GM18505 (cell line): ENCODE results near the gene CEBPB.
"Not testable (repeated sequence)": the region's sequence is repeated elsewhere in the genome, so short reads cannot be mapped to it uniquely, and the experiment has no call there.

Experiments
- ATAC-seq: cut with Tn5 transposase; IDR thresholded peaks from one replicate; pipeline ENCODE4 v1.9.1; 2021; ENCODE audit not compliant: unreplicated experiment
- POLR2A ChIP-seq: IDR thresholded peaks from 4 replicates; pipeline ENCODE4 v1.6.1; 2011; ENCODE audit warnings: borderline replicate concordance; ENCODE audit not compliant: insufficient read depth, insufficient read length; ENCODE audit errors: extremely low read depth

CEBPB gene

DNA sequence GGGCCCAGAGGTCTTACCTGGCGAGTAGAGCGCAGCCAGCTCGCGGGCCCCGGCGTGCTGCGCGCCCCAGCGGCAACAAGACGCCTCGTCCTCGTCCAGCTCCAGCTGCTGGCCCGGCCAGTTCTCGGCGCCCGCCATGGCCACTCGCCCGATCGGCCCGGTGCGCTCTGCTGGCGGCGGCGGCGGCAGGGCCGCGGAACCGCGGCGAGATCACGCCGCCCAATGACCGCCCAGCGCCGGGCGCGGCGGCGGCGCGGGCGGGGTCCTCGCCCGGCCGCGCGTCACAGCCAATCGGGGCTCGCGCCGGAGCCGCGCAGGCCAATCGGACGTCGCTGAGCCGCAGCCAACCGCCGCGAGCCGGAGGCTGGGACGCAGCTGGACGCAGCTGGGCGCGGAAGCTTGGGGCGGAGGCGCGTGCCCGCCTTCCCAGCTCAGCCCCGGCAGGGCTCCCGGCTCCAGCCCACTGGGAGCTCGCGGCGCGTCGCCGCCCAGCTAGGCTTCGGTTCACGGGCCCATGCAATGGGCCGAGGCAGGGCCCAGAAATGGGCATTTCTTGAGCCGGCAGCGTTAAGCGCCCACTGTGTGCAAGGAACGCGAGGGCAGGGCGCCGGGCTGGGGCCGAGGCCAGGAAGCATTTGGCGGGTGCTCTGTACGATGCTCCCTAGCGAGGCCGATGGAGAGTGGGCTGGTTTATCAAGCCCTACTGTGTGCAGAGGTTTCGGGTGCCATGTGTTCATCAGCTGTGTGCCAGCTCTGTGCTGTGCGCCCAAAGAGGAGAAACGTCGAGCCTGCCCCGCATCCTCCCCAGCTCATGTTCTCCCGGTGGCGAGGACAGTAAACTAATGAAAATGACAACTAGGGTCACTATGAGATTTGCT lies 36.9 kb upstream of the CEBPB start, which contains the start of gene PEDS1:
PEDS1 (minus strand) TSS at position 224 of the 878 bp plus-strand sequence; CDS start at position 138, 86 bp downstream.
- ATAC-seq = peak; percentile 90

DNA sequence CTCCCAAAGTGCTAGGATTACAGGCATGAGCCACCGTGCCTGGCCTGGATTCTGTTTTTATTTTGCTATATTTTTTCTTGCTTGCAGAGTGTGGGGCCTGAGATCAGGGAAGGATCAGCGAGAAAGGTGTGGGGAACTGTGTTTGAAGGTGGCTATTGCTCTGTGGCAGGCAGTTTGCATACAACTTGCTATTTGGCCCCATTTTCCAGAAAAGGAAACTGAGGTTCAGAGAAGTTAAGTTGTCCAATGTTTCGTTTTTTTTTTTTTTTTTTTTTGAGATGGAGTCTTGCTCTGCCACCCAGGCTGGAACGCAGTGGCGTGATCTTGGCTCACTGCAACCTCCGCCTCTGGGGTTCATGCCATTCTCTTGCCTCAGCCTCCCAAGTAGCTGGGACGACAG lies 29.1 kb upstream of the CEBPB start:
- not testable (repeated sequence) for ATAC-seq

More for the DNA sequence above, 36.9 kb upstream of the CEBPB start, which contains the start of gene PEDS1:
- peak; percentile 89 for TF ChIP-seq POLR2A

DNA sequence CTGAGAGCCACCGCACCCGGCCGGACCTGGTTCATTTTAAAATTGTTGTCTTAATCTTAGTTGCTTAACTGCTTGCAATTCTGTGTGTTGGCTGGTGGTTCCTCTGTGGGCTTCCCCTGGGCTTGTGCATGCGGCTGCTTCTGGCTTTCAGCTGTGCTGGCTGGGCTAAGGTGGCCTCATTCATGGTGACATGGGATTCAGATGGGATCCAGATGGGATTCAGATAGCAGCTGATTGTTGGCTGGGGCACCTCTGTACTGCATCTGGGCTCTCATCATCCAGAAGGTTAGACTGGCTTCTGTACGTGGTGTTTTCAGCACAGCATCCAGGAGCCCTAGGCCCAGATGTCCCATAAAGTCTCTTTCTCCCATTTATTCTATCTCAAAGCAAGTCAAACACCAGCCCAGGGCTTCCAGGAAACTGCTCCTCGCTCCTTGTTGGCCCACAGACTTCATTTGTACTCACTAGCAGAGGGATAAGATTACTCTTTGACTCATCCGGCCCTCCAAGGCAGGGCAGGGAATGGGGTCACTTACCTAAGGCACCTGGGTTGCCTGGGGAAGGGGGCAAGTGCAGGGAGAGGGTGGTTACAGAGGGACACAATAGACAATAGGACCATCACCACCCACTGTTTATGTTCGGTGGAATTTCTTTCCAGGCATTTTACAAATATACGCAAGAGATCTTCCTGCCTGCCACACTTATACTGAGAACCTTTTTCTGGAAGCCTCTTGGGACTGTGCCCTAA lies 26.9 kb upstream of the CEBPB start:
- no peak for TF ChIP-seq POLR2A
- no peak for ATAC-seq

DNA sequence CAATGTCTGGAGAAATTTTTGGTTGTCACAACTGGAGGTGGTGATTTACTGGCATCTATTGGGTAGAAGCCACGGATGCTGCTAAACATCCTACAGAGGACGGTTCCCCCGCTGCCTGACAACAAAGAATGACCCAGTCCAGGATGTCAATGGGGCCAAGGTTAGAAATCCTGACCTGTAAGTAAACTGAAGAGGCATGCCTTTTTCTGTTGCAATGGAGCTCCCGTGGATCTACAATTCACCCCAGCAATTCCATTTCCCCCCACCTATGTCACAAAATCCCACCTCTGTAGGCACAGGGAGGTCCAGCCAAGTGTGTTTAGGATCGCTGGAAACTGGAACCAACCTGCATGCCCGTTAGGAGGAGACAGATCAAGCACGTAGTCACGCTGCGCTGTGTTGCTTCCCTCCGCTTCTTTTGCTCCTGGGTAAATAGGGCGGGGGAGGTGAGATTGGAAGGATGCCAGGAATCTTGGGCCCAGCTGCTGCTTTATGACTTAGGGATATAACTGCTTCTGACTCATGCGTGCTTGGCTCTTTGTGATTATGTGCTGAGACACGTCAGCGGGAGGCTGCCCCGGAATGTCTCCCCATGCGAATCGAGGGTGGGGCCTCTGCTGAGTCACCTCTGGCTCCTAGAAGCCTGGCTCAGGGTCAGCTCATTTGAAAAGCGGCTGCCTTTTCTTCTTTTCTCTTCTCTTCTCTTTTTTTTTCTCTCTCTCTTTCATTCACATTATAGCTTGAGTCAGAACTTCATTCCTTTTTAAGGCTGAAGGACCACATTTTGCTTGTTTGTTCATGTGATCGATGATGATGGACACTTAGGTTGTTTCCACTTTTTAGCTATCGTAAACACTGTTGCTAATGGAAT lies 24.7 kb upstream of the CEBPB start:
- peak; percentile 61 for TF ChIP-seq POLR2A
- ATAC-seq = peak; percentile 92

DNA sequence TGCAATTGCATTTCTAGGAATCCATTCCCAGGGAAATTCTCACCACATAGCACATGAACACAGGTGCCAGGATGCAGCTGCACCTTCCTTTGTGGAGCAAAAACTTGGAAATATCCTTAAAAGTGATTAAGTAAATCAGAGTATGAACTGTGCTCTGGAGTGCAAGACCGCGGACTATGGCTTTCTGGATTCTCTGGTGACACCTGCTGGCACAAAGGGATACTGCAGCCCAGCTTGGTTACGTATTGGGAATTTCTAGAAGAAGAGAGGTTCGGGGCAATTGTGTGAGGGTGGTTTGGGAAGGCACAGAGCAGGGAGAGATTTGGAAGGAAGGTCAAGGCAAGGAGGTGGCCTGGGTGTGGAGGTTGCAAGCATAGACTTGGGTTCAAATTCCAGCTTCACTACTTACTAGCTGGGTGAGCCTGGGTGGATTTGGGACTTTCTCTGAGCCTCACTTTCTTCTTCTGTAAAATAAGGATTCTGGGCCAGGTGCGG lies 21.3 kb upstream of the CEBPB start:
- no peak for TF ChIP-seq POLR2A
- ATAC-seq = no peak

DNA sequence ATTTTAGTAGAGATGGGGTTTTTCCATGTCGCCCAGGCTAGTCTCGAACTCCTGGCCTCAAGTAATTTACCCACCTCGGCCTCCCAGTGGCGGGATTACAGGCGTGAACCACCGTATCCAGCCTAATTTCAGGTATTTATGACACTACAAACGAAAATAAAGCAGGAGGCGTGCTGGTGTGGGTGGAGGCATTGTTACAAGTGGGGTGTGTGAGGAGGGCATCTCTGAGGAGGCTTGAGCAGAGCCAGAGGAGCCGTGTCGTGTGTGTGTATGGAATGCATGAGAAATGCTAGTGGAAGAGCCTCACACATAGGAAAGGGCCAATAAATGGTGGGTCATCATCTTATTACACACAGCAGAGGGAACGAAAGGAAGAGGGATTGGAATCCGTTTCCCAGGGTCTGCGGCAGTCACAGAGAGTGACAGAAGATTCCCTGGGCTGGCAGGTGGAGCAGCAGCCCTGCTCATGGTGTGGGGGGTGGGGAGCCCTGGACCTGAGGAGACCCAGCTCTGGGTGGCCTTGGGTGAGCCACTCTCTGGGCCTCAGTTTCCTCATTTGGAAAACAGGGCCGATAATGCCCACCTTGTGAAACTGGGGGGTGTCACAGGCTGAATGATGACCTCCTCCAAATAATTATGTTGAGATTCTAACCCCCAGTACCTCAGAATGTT lies 19.9 kb upstream of the CEBPB start:
- no peak for TF ChIP-seq POLR2A
- no peak for ATAC-seq

DNA sequence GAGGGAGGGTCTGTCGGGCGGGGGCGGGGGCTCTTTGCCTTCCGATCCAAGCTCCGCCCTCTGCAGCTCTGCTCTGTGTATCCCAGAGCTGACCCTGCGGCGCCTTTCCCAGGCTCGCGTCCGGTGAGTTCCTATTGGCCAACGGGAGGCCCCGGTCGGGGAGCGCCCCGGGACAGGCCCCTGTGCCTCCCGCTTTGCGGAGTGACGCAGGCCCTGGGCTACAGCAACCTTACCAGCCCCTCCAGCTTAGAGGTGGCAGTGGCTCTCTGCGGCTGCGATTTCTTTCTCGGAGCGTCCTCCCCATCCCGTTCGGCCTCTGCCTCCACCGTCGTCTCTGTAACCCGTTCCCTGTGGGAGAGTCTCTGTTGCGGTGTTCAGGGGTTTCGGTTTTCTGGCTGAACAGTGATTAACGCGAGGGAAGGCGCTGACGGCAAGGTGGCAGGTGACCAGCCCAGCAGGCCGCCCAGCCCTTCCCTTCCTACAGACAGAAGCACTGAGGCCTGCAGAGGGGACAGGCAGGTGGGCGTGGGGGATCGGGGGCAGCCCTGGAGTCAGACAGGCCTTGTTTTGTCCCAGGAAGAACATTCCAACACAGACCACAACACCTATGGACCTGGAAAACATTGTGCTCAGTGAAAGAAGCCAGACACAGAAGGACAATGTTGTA lies 18.1 kb upstream of the CEBPB start:
- ATAC-seq = no peak

DNA sequence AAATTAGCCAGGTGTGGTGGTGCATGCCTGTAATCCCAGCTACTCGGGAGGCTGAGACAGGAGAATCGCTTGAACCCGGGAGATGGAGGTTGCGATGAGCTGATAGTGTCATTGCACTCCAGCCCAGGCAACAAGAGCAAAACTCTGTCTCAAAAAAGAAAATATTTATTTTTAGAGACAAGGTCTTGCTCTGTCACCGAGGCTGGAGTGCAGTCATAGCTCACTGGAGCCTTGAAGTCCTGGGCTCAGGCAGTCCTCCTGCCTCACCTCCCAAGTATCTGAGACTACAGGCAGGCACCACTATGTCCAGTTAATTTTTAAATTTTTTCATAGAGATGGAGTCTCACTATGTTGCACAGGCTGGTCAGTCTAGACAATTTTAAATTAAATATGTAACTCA lies 16.2 kb upstream of the CEBPB start:
- no peak for TF ChIP-seq POLR2A
- ATAC-seq = no peak

More for the DNA sequence above, 18.1 kb upstream of the CEBPB start:
- no peak for TF ChIP-seq POLR2A

DNA sequence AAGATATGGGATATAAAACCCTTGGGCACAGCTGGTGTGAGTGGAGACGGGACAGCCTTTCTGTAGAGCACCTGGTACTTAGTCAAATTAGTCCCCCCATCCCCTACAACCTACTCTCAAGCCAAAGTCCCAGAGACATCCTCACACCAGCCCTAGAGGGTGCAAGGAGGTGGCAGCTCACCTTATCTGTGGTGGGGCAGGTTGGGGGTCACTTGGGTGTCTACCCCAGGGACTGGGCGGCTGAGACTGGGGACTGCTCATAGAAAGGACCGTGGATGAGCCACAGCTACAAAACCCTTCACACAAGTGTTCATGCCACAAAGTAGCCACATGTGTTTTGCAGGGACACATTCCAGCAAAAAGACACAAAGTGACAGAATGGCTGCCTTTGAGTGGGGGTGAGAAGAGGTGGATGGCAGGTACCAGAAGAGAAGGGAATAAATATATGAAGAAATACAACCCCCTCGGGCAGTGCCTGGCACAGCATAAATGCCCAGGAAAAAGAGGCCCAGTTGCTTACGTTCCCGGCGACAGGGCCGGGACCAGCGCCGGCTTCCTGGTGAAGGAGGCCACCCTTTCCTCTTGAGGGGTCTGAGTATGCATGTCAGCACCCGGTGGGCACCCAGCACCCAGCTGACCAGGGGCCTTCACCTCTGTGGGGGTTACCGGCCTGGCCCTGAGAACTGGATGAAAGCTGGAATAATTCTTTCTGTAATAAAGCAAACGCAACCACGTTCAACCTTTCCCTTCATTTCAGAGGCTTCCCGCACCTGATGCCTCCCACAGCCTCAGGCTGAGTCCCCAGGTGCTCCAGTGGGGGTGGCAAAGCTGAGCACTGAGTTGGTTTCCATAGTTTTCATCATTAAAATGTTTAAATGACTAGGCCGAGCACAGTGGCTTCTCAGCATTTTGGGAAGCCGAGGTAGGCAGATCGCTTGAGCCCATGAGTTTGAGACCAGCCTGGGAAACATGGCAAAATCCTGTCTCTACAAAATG lies 14.4 kb upstream of the CEBPB start:
- TF ChIP-seq POLR2A = no peak
- ATAC-seq = no peak

DNA sequence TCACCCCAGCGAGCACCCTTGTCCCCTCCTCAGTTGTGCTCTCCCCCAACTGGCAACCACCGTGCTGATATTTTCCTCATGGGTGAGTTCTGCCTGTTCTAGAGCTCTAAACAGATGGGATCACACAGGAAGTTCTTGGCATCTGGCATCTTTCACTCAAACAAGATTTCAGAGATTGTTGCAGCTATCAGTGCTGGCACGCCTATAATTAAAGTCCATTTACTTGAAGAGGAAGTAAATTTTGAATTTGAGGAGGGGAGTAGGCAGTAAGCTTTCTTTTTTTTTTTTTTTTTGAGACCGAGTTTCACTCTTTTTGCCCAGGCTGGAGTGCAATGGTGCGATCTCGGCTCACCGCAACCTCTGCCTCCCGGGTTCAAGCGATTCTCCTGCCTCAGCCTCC lies 12.0 kb upstream of the CEBPB start:
- not testable (repeated sequence) for ATAC-seq

DNA sequence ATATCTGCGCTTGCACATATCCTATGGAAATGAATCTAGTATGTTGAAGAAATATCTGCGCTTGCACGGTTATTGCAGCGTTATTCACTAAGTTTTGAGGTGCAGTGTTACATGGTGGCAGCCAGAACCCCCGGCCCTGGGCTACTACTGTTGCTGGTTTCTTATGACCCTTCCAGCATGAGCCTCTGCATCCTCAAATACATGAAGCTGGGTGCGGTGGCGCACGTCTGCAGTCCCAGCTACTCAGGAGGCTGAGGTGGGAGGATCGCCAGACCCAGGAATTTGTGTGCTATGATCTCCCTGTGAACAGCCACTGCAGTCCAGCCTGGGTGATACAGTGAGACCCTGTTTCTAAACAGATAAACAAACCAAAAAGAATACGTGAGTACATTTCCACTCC lies 9.3 kb upstream of the CEBPB start:
- no peak for TF ChIP-seq POLR2A
- ATAC-seq = no peak
